ENCODE measurements around the gene PDAP1.

The PDAP1 gene

GRCh38 chr7:99369767-99370391, 38.5 kb downstream of the PDAP1 start:
- Histone ChIP-seq H3K27ac (ENCODE audit: low read depth, low read length) (no peak overlapping the region), H3K9me2 (replicated peaks; ENCODE audit: control insufficient read depth, low read length) (no peaks in the 10 kb centered on the region), H3K36me3 (ENCODE audit: control insufficient read depth, low read length) (peaks cover 23% of the 10 kb centered on the region), H3K9me3 (ENCODE audit: control insufficient read depth, insufficient read depth, low read length) (no peaks in the 10 kb centered on the region), H3F3A (ENCODE audit: control insufficient read depth, insufficient read depth) (peaks cover 6% of the 10 kb centered on the region; the same call in 1 of the 2 replicates), H3K4me2 (ENCODE audit: low read length) (no peak overlapping the region), H4K20me1 (ENCODE audit: control insufficient read depth, insufficient read depth, low read depth, low read length) (0 out of 2 replicates have a peak, but pooled peaks cover 3% of the 10 kb centered on the region), H3K79me2 (ENCODE audit: control insufficient read depth, low read length) (peaks cover 4% of the 10 kb centered on the region), H3K4me3 (ENCODE audit: low read length) (no peak overlapping the region), H3K4me1 (ENCODE audit: control insufficient read depth, low read length) (peaks cover 7% of the 10 kb centered on the region), H3K27me3 (ENCODE audit: control insufficient read depth, low read length) (no peaks in the 10 kb centered on the region)
- TF ChIP-seq EZH2phosphoT487 (IDR thresholded peaks at IDR 0.05; ENCODE audit: borderline replicate concordance, low read length), result no peak
- no peak for TF ChIP-seq CTCF (IDR thresholded peaks at IDR 0.05; ENCODE audit: low read depth, low read length, poor library complexity, severe bottlenecking)

GRCh38 chr7:99368750-99369389, 39.5 kb downstream of the PDAP1 start:
- TF ChIP-seq CTCF (IDR thresholded peaks at IDR 0.05; ENCODE audit: low read depth, low read length, poor library complexity, severe bottlenecking), result no peak
- no peak for TF ChIP-seq EZH2phosphoT487 (IDR thresholded peaks at IDR 0.05; ENCODE audit: borderline replicate concordance, low read length)
- Histone ChIP-seq H3K9me3 (ENCODE audit: control insufficient read depth, insufficient read depth, low read length) (no peaks in the 10 kb centered on the region), H3K9me2 (replicated peaks; ENCODE audit: control insufficient read depth, low read length) (no peaks in the 10 kb centered on the region), H3K36me3 (ENCODE audit: control insufficient read depth, low read length) (peaks cover 30% of the 10 kb centered on the region), H3K79me2 (ENCODE audit: control insufficient read depth, low read length) (no peaks in the 10 kb centered on the region), H3F3A (ENCODE audit: control insufficient read depth, insufficient read depth) (peaks cover 6% of the 10 kb centered on the region; the same call in 1 of the 2 replicates), H3K4me3 (ENCODE audit: low read length) (no peak overlapping the region), H3K27ac (ENCODE audit: low read depth, low read length) (no peak overlapping the region), H3K4me2 (ENCODE audit: low read length) (no peak overlapping the region), H3K27me3 (ENCODE audit: control insufficient read depth, low read length) (no peaks in the 10 kb centered on the region), H3K4me1 (ENCODE audit: control insufficient read depth, low read length) (peaks cover 3% of the 10 kb centered on the region), H4K20me1 (ENCODE audit: control insufficient read depth, insufficient read depth, low read depth, low read length) (0 out of 2 replicates have a peak, but pooled peaks cover 3% of the 10 kb centered on the region)

DNA sequence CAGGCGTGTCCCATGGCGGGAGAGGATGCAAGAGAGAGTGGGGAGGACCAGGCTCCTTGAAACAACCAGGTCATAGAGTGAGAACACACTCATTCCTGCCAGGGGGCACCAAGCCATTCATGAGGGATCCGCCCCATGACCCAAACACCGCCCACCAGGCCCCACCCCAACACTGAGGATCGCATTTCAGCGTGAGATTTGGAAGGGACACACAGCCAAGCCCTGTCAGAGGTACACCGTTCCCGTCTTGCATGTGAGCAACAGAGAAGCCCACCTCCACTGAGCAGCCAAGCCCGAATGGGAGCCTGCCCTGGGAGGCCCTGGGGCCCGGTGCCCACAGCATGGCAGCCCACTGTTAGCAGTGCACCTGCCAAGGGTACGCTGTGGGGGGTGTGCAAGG, 41.8 kb downstream of the PDAP1 start:
- Histone ChIP-seq H3K4me3 (ENCODE audit: low read length) (no peak overlapping the region), H3K9me2 (replicated peaks; ENCODE audit: control insufficient read depth, low read length) (no peaks in the 10 kb centered on the region), H3K9me3 (ENCODE audit: control insufficient read depth, insufficient read depth, low read length) (no peaks in the 10 kb centered on the region), H4K20me1 (ENCODE audit: control insufficient read depth, insufficient read depth, low read depth, low read length) (0 out of 2 replicates have a peak, but pooled peaks cover 3% of the 10 kb centered on the region), H3K4me1 (ENCODE audit: control insufficient read depth, low read length) (no peaks in the 10 kb centered on the region), H3K27ac (ENCODE audit: low read depth, low read length) (no peak overlapping the region), H3K4me2 (ENCODE audit: low read length) (no peak overlapping the region), H3K27me3 (ENCODE audit: control insufficient read depth, low read length) (no peaks in the 10 kb centered on the region), H3F3A (ENCODE audit: control insufficient read depth, insufficient read depth) (peaks cover 4% of the 10 kb centered on the region; the same call in 1 of the 2 replicates), H3K79me2 (ENCODE audit: control insufficient read depth, low read length) (no peaks in the 10 kb centered on the region), H3K36me3 (ENCODE audit: control insufficient read depth, low read length) (peaks cover 47% of the 10 kb centered on the region)
- TF ChIP-seq CTCF (IDR thresholded peaks at IDR 0.05; ENCODE audit: low read depth, low read length, poor library complexity, severe bottlenecking) (no peak), EZH2phosphoT487 (IDR thresholded peaks at IDR 0.05; ENCODE audit: borderline replicate concordance, low read length) (no peak)

All from DOHH2 (cell line).